ENCODE measurements around the gene PCDHGA1.
A peak's percentile ranks its signal among the peaks of the same experiment; 100 is the strongest.
"Not testable (repeated sequence)": the region's sequence is repeated elsewhere in the genome, so short reads cannot be mapped to it uniquely, and the experiment has no call there.

PCDHGA1 gene

DNA sequence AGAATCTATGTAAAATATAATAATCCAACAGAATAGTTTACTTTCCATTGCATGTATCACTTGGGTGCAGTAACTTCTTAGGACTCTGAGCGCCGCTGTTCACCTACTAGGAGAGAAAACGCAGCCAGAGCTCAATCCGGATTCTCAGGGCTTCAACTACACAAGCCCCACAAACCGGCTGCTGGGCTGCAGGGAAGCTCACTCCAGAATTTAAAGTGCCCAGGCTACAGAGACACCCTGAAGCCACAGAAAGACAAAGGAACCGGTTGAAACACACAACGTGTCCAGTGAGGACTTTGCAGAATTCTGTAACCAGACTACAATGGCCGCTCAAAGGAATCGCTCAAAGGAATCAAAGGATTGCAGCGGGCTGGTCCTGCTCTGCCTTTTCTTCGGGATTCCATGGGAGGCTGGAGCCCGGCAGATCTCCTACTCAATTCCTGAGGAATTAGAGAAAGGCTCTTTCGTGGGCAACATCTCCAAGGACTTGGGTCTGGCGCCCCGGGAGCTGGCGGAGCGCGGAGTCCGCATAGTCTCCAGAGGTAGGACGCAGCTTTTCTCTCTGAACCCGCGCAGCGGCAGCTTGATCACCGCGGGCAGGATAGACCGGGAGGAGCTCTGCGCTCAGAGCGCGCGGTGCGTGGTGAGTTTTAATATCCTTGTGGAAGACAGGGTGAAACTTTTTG is 82.7 kb downstream of the PCDHGA1 start, which contains the start of gene PCDHGA10:
PCDHGA10 (plus strand) TSS at position 134 of the 686 bp plus-strand sequence; CDS start at position 323, 189 bp downstream.
- FAIRE-seq = no peak

- FAIRE-seq = no peak
Observed at GRCh38 chr5:141413540-141414069, 83.3 kb downstream of the PCDHGA1 start.

- not testable (repeated sequence) for FAIRE-seq
Observed at GRCh38 chr5:141414548-141415274, 84.4 kb downstream of the PCDHGA1 start.

DNA sequence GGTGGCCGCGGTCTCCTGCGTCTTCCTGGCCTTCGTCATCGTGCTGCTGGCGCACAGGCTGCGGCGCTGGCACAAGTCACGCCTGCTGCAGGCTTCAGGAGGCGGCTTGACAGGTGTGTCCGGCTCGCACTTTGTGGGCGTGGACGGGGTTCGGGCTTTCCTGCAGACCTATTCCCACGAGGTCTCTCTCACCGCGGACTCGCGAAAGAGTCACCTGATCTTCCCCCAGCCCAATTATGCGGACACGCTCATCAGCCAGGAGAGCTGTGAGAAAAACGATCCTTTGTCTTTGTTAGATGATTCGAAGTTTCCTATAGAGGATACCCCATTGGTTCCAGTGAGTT is 84.9 kb downstream of the PCDHGA1 start:
- not testable (repeated sequence) for FAIRE-seq

DNA sequence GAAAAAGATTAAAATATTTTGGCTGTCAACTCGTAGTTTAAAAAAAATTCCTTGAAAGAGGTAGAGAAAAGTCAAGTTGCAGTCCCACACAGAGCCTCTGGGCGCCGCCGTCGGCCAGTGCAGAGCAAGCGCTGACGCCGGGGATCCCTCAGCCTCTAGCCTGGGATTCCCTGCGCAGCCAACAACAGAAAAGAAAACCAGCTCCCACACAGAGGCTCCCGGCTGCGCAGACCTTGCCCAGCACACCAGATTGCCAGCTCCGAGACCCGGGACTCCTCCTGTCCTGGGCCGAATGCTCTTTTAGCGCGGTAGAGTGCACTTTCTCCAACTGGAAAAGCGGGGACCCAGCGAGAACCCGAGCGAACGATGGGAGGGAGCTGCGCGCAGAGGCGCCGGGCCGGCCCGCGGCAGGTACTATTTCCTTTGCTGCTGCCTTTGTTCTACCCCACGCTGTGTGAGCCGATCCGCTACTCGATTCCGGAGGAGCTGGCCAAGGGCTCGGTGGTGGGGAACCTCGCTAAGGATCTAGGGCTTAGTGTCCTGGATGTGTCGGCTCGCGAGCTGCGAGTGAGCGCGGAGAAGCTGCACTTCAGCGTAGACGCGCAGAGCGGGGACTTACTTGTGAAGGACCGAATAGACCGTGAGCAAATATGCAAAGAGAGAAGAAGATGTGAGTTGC is 87.3 kb downstream of the PCDHGA1 start, which contains the start of gene PCDHGB7:
PCDHGB7 (plus strand) TSS at position 184 of the 679 bp plus-strand sequence; CDS start at position 367, 183 bp downstream.
- peak; percentile 63 for FAIRE-seq

- FAIRE-seq = no peak
Observed at GRCh38 chr5:141419074-141419880, 89.0 kb downstream of the PCDHGA1 start.

- FAIRE-seq = no peak
Observed at GRCh38 chr5:141420855-141421488, 90.7 kb downstream of the PCDHGA1 start, which contains the start of gene PCDHGA11. Gene PCDHGA11, plus strand, starts transcription at chr5:141421051. Its CDS starts 177 bp downstream, at chr5:141421228.

GRCh38 chr5:141421489-141421855 is 91.2 kb downstream of the PCDHGA1 start:
- no peak for FAIRE-seq

- no peak for FAIRE-seq
Observed at GRCh38 chr5:141422742-141423291, 92.5 kb downstream of the PCDHGA1 start.

GRCh38 chr5:141427783-141428426 is 97.6 kb downstream of the PCDHGA1 start:
- FAIRE-seq = no peak

- no peak for FAIRE-seq
Observed at GRCh38 chr5:141430332-141431113, 100.2 kb downstream of the PCDHGA1 start, which contains the start of gene PCDHGA12. Gene PCDHGA12, plus strand, starts transcription at chr5:141430507. Its CDS starts 253 bp downstream, at chr5:141430760.

- FAIRE-seq = no peak
Observed at GRCh38 chr5:141431286-141431685, 101.0 kb downstream of the PCDHGA1 start.

DNA sequence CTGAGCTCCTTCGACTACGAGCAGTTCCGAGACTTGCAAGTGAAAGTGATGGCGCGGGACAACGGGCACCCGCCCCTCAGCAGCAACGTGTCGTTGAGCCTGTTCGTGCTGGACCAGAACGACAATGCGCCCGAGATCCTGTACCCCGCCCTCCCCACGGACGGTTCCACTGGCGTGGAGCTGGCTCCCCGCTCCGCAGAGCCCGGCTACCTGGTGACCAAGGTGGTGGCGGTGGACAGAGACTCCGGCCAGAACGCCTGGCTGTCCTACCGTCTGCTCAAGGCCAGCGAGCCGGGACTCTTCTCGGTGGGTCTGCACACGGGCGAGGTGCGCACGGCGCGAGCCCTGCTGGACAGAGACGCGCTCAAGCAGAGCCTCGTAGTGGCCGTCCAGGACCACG is 102.0 kb downstream of the PCDHGA1 start:
- FAIRE-seq = not testable (repeated sequence)

DNA sequence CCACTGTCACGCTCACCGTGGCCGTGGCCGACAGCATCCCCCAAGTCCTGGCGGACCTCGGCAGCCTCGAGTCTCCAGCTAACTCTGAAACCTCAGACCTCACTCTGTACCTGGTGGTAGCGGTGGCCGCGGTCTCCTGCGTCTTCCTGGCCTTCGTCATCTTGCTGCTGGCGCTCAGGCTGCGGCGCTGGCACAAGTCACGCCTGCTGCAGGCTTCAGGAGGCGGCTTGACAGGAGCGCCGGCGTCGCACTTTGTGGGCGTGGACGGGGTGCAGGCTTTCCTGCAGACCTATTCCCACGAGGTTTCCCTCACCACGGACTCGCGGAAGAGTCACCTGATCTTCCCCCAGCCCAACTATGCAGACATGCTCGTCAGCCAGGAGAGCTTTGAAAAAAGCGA is 102.4 kb downstream of the PCDHGA1 start:
- FAIRE-seq = not testable (repeated sequence)

GRCh38 chr5:141434006-141434405 is 103.7 kb downstream of the PCDHGA1 start:
- FAIRE-seq = no peak

- FAIRE-seq = no peak
Observed at GRCh38 chr5:141437221-141437620, 106.9 kb downstream of the PCDHGA1 start.

DNA sequence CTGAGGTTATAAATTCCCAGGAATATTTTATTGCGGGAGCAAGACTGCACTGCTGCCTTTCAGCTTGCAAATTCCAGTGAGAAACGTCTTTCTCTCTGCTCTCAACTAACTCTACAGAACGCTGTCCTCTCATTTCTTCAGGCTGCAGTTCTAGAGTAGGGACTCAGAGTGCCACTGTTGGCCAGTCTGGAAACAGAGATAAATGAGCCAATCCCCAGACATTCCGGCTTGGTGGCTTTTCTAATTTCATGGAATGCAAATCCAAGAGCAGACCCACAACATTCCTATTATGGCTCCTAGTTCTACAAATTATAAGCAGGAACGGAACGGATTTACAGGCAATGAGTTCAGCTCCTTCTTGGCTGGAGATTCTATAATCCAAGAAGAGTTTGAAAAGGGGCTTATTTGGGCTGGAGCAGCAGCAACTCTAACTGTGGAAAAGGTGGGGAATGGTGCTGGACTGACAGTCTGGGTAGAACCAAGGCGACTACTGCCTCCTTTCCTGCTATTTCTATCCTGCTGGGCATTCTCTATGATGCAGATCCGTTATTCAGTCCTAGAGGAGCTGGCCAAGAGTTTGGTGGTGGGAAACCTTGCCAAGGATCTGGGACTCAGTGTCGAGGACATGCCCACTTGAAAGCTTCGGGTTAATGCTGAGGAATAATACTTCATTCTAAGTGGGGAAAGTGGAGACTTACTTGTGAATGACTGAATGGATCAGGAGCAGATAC is 109.3 kb downstream of the PCDHGA1 start:
- FAIRE-seq = no peak

GRCh38 chr5:141440341-141440740 is 110.0 kb downstream of the PCDHGA1 start:
- no peak for FAIRE-seq

GRCh38 chr5:141441571-141442170 is 111.4 kb downstream of the PCDHGA1 start:
- FAIRE-seq = no peak
